HG03342 (cell line): ENCODE measurements around the gene RBFOX2.

Experiments used
- ATAC-seq: cut with Tn5 transposase; IDR thresholded peaks from one replicate; pipeline ENCODE4 v1.9.1; 2021; ENCODE audit warnings: mild to moderate bottlenecking, moderate library complexity; ENCODE audit not compliant: unreplicated experiment

Gene RBFOX2

DNA sequence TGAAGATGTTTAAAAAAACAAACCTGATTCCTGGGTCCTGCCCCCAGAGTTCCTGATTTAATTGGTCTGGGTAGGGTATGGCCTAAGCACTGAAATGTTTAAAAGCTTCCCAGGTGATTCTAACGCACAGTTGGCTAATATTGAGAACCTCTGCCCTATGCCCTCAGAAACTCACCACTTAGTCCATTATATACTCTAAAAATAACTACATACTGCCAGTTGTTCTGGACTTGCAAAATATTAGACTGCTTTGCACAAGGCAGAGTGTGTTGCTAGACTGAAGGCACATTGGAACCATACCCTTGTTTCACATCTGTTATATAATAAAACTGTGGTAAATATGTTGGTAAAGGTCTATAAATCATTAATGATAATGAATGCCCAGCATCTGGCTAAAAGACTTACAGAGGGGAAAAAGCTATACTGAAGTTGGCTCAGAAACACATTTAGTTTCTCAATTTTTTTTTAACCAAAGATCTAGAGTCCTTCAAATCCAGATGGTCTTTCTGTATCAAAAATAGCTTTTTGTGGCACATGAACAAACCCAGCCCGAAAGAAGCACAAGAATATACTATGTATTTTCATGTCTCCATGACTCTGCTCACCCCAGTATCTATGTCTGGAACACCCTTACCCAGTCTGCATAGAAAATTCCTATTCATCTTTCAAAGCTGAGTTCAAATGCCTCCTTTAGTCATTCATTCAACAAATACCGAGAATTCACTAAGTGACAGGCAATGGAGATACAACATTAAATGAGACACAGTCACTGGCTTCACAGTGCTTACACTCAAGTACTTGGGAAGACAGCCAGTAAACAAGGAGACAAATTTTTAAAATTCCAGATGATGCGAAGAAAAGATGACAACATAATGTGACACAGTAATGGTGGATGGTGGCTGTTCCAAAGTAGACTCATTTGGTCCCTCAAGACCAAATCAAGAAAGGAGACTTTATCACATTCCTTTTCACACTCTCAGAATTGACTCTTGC is 44.1 kb downstream of the RBFOX2 start:
- ATAC-seq, result no peak

DNA sequence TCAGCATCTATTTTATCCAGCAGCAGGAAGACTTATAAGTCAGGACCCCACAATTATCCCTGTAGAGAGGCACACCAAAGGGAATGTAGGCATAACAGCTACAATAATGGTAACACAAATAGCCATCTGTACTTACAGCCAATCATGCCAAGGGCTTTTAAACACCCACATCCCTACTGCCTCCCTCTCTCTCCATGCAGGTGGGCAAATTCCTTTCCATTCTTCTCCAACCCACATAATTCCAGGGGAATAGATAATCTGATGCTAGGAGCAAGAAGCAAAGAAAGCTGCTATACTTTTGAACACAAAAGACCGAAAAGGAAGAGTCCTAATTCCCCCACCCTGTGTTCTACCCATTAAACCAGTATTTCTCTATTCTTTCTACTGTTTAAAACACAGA is 46.7 kb downstream of the RBFOX2 start:
- no peak for ATAC-seq

DNA sequence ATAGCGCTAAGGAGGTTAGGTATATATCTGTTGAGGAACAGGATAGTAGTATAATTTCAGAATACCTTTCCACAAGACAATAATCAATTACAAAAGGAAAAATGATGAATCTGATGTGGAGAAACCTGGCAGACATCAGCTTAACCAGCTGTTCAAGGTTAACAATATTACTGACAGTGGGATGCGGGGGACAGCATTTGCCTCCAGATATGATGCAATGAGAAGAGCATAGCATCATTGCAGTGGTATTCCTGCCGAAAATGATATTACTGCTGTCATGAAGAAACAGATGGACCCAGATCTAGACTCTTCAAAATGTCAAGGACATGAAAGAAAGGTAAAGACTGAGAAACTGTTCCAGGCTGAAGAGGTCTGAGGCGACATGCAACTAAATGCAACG is 49.7 kb downstream of the RBFOX2 start:
- ATAC-seq, result no peak

DNA sequence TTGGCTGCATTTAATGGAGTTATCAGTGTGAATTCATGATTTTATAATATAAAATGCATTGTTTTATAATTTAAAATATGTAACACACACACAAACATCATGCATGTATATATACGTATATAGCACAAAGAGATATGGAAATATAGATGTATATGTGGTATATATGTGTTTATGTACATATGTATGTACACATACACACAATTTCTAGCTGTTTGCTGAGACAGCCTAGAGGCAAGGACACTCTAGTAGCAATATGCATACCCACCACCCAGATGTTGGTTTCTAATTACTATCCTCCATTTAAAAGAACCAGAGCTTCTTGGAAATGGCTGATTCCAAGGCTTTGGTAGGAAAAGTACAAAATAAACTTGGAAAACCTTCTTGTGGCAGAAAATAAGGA is 50.4 kb downstream of the RBFOX2 start:
- ATAC-seq, result no peak

DNA sequence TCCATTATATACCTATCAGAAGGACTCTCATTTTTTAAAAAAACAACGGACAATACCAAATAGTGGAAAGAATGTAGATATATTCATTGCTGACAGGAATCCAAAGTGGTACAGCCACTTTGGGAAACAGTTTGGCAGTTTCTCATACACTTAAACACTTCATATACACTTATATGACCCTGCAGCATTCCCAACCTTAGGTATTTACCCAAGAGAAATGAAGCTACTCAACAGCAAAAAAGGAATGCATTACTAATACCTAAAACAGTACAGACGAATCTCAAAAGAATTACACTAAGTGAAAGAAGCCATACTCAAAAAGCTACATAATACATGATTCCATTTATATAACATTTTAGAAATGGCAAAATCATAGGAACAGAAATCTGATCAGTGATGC is 51.5 kb downstream of the RBFOX2 start:
- no peak for ATAC-seq

DNA sequence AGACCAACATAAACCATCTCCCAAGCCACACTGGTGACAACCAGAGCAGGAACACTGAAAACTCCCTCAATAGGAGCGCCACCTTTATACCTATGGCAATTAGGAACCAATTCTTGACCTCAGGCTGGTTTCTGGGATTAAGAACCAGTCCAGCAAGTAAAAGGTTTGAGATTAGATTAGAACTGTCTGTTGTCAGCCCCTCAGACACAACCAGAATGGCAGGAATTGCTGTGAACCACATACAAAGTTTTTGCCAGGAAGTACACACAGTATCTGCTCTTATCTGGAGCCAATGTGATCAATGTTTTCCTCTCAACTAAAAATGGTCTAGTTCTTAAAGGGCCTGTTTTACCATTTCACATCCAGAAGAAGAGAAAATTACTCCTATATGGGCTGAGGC is 55.2 kb downstream of the RBFOX2 start:
- ATAC-seq, result no peak

DNA sequence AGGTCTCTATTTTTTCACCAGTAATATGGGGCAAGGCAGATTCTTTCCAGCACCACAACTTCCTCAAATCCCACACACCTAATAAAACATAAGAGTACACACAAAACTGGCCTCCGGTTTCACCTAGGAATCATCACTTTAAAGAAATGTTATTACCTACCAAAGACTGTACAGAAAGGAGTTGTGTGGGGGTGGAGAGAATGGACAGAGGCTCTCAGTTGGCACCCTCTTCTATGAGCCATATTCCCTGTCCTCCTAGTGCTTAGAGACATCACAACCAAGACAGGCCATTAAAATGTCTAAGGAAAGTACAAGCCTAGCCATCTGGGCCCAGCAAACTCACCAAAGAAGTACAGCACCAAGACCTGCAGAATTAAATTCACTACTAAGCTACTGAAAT is 56.1 kb downstream of the RBFOX2 start:
- ATAC-seq, result no peak

DNA sequence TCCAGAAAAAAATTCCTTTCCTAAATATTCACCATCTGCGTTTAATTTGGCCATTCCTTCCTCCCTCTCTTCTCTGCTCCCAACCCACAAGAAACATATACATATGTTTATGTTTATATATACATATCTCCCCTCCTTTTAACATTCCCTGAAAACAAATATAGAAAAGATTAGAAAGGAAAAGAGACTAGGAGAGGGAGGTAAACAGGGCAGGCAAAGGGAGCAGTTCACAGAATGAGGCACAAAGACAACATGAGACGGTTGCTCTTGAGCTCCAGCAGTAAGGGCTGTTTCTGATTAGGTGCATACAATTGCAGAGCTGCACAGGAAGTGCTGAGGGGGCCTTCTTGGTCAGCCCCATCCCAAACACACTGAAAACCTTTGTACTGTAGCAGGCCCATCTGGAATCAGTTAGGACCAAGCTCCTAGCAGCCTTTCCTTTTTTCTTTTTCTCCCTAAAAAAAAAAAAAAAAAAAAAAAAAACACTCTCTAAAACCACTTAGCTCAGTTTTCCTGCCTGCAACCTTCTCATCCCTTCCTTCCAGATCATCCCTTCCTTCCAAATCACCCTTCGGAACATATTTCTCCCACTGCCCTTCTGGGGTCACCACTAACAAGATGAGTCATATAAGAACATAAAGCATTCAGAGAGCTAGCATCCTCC is 57.0 kb downstream of the RBFOX2 start:
- no peak for ATAC-seq

DNA sequence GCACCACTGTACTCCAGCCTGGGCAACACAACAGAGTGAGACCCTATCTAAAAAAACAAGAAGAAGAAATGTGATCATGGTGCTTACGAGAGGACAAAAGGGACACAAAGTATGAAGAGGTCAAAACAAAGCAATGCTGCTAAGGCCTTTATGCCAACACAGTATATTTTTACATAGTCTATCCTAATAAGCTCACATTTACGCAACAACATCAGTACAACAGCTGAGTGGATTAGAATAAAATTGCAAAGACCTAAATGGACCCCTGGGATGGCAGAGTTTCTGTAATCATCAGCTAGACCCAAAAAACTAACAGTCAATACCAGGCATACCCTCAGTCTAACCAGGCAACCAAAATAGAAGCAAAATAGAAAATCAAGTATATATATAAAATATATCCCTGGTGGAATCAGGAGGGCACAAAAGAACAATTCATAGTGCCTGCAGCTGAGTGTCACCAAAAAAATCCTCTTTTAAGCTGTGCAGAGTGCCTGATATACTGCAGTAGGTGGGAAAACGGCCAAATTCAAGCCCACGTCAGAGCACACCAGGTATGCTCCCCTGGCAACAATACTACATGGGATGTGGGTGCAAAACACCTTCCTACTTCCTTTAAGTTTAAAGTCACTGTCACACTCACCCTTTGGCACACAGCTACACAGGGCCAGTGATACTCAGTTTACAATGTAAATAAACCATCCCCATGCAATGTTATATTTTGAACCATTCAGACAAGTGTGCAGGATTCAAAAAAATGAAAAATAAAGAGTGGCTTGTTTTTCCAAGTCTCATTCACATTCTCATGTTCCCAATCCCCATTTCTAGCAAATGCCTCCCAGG is 57.8 kb downstream of the RBFOX2 start:
- no peak for ATAC-seq

DNA sequence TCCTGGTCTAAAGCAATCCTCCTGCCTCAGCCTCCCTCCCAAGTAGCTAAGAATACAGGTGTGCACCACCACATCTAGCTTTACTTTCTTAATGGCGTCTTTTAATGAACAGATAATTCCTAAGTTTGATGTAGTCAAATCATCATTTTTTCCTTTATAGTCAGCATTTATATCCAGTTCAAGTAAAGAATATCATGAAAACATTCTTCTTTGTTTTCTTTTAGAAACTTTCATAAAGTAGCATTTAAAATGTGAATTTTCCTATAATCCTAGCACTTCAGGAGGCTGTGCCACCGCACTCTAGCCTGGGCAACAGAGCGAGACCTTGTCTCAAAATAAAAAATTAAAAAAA is 61.6 kb downstream of the RBFOX2 start:
- no peak for ATAC-seq

DNA sequence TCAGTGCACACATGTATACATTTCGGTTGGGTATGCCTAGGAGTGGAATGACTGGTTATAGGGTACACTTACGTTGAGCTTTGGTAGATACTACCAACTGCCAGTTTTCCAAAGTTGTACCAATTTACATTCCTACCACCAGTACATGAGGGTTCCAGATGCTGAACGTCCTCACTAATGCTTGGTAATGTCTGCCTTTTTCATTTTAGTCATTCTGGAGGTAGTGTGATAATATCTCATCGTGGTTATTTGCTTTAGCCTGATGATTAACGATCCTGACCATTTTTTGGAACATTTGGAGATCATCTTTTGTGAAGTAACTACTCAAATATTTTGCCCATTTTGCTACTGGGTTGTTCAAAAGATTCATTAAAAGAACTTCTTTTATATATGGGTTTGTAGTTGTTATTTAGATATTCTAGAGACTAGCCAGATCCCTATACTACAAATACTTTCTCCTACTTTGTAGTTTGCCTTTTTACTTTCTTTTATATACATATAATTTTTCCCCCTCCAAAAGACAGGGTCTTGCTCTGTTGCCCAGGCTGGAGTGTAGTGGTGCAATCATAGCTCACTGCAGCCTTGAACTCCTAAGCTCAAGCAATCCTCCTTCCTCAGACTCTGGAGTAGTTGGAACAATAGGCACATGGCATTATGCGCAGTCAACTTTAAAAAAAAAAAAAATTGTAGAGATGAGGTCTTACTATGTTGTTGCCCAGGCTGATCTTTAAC is 62.1 kb downstream of the RBFOX2 start:
- ATAC-seq, result no peak

DNA sequence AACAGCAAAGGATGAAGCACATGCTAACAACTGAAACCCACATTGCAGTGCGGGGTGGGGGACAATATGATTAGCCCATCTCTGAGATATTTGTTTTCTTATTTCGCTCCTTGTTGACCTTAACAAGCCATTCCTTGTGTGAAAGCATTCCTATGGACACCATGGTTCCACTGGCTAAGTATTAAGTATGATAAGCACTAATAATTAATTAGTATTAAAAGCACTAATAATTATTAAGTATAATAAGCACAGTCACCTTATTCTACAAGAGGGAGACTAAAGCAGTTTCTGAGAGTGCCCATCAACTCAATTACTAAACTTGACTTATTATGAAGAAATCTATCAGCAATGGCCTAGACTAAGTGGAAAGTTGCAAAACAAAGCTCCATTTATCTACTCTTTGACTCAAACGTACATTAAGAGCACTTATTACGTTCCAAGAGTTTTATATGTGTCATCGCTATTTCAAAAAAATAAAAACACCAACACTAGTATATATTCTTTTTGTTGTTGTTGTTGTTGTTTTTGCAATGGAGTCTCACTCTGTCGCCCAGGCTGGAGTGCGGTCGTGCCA is 65.3 kb downstream of the RBFOX2 start:
- ATAC-seq, result no peak

DNA sequence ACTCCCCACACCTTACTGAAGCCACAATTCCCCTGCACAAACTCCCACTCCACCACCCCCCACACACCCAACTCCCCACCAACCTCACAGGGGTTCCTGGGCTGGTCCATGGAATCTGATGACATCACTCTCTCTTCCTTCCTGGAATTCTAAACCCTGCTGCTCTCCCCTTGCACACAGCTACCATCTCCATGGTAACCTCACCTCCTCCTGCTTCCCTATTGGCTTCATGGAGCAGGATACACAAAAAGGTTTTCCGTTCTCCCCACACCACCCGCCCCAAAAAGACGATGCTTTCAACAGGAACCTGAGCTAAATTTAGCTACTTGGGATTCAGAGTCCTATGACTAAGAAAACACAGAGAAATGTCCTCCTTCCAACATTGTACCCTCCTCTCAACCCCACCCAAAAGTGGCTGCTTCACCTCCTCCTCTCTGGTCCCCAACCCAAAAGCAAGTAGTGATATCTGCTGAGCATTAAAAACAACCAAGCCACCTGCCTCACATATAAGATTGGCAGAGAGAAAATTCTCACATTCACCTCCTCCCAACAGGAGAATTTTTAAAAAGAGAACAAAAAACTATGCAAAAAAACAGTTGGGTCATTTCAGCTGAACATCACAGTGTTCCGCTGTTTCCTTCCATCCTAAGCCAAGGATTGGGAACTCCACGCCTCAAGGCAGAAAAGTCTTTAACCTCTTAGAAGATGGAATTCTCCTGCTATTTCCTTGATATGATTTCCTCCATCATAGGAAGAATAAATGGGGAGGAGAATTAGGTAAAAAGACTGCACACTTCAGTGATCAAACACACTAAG is 66.9 kb downstream of the RBFOX2 start:
- no peak for ATAC-seq

DNA sequence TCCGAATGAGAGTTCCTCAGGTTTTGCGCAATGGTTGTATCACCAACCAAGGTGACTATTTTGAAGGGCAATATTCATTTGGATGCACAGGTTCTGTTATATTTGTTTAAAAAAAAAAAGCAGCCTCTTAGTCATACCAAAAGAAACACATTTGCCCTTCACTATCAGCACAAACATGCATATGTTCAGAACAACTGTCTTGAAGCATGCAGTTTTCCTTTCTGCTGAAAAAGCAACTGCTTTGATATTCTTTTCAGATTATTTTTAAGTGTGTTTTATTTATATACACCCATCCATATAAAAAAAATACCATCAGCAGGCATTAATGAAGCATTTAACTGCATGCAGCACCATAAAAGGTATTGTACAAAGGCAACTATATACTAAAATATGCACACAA is 67.8 kb downstream of the RBFOX2 start:
- no peak for ATAC-seq

DNA sequence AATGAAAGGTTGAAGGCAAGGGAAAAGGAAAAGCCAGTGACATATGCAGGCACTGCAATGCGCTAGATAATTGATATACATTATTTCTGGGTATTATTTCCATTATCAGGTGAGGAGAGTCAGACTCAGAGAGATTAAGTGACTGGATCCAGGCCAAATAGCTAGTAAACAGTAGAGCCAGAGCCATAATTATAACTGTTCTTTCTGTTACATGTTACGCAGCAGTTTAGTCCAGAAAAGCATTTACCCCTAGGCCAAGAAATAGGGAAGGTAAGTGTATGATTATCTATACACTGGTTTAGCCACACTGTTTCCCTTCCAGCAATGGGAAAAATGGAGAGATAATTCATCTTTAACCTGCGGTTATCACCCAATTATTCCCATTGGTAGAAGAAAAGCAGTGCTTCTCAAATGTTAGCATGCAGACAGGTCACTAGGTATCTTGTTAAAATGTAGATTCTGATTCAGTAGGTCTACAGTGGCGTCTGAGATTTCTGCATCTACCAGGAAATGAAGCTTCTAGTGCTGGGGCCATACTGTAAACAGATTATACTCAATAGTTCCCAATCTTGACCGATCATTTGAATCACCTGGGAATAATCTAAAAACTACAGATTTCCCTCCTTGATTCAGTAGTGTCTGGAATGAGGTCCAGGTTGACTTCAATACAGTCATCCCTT is 69.4 kb downstream of the RBFOX2 start:
- no peak for ATAC-seq

DNA sequence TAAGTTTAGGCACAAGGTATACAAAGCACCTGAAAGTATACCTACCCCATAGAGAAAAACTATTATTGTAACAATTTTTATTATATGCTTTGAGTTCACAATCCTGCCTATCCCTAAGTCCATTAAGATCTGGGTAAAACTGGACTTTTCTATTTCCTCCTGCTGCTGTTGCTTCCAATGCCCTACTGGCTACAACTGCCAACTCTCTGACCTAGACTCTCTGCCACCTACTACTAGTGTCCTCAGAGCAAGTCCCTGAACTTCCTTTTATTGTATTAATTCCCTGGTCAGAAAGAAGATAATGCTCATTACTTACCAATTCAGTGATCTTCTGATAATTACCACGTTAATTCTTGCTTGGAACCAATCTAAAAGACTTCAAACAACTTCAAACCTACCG is 70.3 kb downstream of the RBFOX2 start:
- no peak for ATAC-seq

DNA sequence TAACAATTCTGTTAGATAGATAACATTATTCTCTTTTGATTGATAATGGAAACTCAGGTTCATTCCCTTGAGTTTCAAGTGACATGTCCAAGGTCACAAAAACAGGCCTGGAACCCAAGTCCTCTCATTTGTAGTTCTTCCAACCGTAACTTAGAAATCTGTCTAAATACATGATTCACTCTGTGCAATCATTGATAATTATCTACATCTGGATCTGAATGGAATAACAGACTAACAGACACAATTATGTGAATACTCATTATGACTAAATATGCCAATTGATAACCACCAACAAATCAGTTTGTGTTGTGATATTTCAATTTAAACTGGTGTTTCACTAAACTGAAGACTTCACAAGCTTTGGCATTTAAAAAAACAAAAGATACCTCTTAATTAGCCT is 71.0 kb downstream of the RBFOX2 start:
- no peak for ATAC-seq

DNA sequence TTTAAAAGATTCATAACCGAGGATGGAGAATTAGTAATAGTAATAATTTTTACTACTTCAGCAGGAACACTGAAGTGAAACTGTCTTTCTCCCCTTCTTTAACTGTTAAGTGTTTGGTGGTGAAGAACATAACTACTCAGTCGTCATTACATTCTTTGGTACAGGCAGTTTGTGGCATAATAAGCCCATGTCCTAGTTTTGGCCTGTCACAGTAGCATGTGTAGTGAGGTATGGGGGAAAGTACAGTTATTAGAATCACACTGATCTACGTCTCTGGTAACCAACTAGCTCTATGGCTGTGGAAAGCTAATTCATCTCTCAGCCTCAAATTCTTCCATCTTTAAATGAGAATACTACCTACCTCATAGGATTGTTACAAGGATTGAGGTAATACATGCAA is 71.8 kb downstream of the RBFOX2 start:
- no peak for ATAC-seq

DNA sequence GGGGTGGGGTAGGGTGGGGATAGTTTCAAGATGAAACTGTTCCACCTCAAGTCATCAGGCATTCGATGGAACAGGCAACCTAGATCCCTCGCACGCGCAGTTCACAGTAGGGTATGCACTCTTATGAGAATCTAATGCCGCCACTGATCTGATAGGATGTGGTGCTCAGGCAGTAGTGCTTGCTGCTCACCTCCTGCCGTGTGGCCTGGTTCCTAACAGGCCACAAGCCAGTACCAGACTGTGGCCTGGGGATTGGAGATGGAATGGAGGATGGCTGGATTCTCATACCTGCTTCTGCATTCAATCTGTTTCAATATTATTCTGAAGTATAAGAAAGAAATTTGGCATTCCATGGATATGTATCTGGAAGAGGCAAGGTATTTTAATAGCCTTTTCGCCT is 73.1 kb downstream of the RBFOX2 start:
- ATAC-seq, result no peak
